Measurements from ENCODE around the gene API5. TPM values are rescaled to one million over a fixed set of nuclear protein-coding genes. Genes with fewer than 3 reads are reported as not detected.

Gene API5
- total RNA-seq = 100 to 1,000 TPM in 1 of 2 experiments, 10 to 100 TPM in 1; 98.0 to 103 TPM

- Mint-ChIP-seq H3K9me3 (no peaks in the 10 kb centered on the region), H3K27me3 (no peaks in the 10 kb centered on the region), H3K4me1 (peaks cover 44% of the 10 kb centered on the region), H3K27ac (peak within 1 kb of the TSS; percentile 84), H3K36me3 (ENCODE audit: low read depth) (no peaks in the 10 kb centered on the region), H3K4me3 (peak within 1 kb of the TSS; percentile 91)
- peak; percentile 94 for DNase-seq
- ChIA-PET CTCF (interaction anchor here (0.6 to 2.7 kb wide), 29 partner anchors 9 to 1957 kb away, joined by 3 to 43 read pairs (median 4); partner anchors contain the start of genes HSD17B12 and TTC17), POLR2A (interaction anchor here (0.6 to 2.8 kb wide), 17 partner anchors 8 to 368 kb away, joined by 3 to 62 read pairs (median 3); partner anchors contain the start of gene TTC17)
Measured at GRCh38 chr11:43311791-43312607, at the start of gene API5. API5 (plus strand) TSS chr11:43311996; CDS start chr11:43312128, 132 bp downstream.

GRCh38 chr11:43267856-43268580, 43.8 kb upstream of the API5 start:
- POLR2A ChIA-PET = no interaction called here
- H3K4me3 Mint-ChIP-seq = no peak overlapping the region
- DNase-seq = no peak
- no peaks in the 10 kb centered on the region for H3K36me3 Mint-ChIP-seq (ENCODE audit: low read depth)
- H3K4me1 Mint-ChIP-seq = no peaks in the 10 kb centered on the region
- H3K9me3 Mint-ChIP-seq = no peaks in the 10 kb centered on the region
- no peaks in the 10 kb centered on the region for H3K27me3 Mint-ChIP-seq
- no peak overlapping the region for H3K27ac Mint-ChIP-seq
- CTCF ChIA-PET = interaction anchor here (2.0 kb wide), 1 partner anchor 14 kb away, joined by 8 read pairs; no protein-coding TSS in a partner anchor

GRCh38 chr11:43268786-43269185, 43.0 kb upstream of the API5 start:
- DNase-seq = no peak
- H3K36me3 Mint-ChIP-seq (ENCODE audit: low read depth) = no peaks in the 10 kb centered on the region
- H3K9me3 Mint-ChIP-seq = peaks cover 1% of the 10 kb centered on the region
- no peaks in the 10 kb centered on the region for H3K4me1 Mint-ChIP-seq
- H3K27me3 Mint-ChIP-seq = no peaks in the 10 kb centered on the region
- POLR2A ChIA-PET = no interaction called here
- H3K4me3 Mint-ChIP-seq = no peak overlapping the region
- CTCF ChIA-PET = interaction anchor here (2.0 kb wide), 1 partner anchor 14 kb away, joined by 8 read pairs; no protein-coding TSS in a partner anchor
- no peak overlapping the region for H3K27ac Mint-ChIP-seq

- ChIA-PET POLR2A (no interaction called here), CTCF (interaction anchor here (0.9 kb wide), 1 partner anchor 15 kb away, joined by 3 read pairs; no protein-coding TSS in a partner anchor)
- DNase-seq = no peak
- Mint-ChIP-seq H3K4me3 (no peak overlapping the region), H3K27me3 (no peaks in the 10 kb centered on the region), H3K4me1 (no peaks in the 10 kb centered on the region), H3K36me3 (ENCODE audit: low read depth) (no peaks in the 10 kb centered on the region), H3K9me3 (peaks cover 4% of the 10 kb centered on the region), H3K27ac (no peak overlapping the region)
Measured at GRCh38 chr11:43269254-43269918, 42.4 kb upstream of the API5 start.

- Mint-ChIP-seq H3K4me1 (no peaks in the 10 kb centered on the region), H3K9me3 (peaks cover 4% of the 10 kb centered on the region), H3K27ac (no peak overlapping the region), H3K4me3 (no peak overlapping the region), H3K27me3 (no peaks in the 10 kb centered on the region), H3K36me3 (ENCODE audit: low read depth) (no peaks in the 10 kb centered on the region)
- no peak for DNase-seq
- POLR2A ChIA-PET = no interaction called here
- CTCF ChIA-PET = interaction anchor here (0.9 kb wide), 1 partner anchor 14 kb away, joined by 3 read pairs; no protein-coding TSS in a partner anchor
Measured at GRCh38 chr11:43270468-43270867, 41.3 kb upstream of the API5 start.

- Mint-ChIP-seq H3K27ac (no peak overlapping the region), H3K9me3 (peaks cover 4% of the 10 kb centered on the region), H3K36me3 (ENCODE audit: low read depth) (no peaks in the 10 kb centered on the region), H3K27me3 (peaks cover 2% of the 10 kb centered on the region), H3K4me1 (no peaks in the 10 kb centered on the region), H3K4me3 (no peak overlapping the region)
- ChIA-PET POLR2A (no interaction called here), CTCF (no interaction called here)
- no peak for DNase-seq
Measured at GRCh38 chr11:43278193-43278956, 33.4 kb upstream of the API5 start.

- H3K27me3 Mint-ChIP-seq = peaks cover 2% of the 10 kb centered on the region
- H3K9me3 Mint-ChIP-seq = no peaks in the 10 kb centered on the region
- no peaks in the 10 kb centered on the region for H3K4me1 Mint-ChIP-seq
- CTCF ChIA-PET = interaction anchor here (0.8 to 2.3 kb wide), 12 partner anchors 9 to 1822 kb away, joined by 3 to 8 read pairs (median 4); no protein-coding TSS in a partner anchor
- peak; percentile 39 for DNase-seq
- POLR2A ChIA-PET = no interaction called here
- no peak overlapping the region for H3K27ac Mint-ChIP-seq
- H3K4me3 Mint-ChIP-seq = no peak overlapping the region
- no peaks in the 10 kb centered on the region for H3K36me3 Mint-ChIP-seq (ENCODE audit: low read depth)
Measured at GRCh38 chr11:43282607-43283440, 29.0 kb upstream of the API5 start.

- CTCF ChIA-PET = no interaction called here
- POLR2A ChIA-PET = no interaction called here
- no peaks in the 10 kb centered on the region for H3K9me3 Mint-ChIP-seq
- no peak overlapping the region for H3K27ac Mint-ChIP-seq
- H3K36me3 Mint-ChIP-seq (ENCODE audit: low read depth) = no peaks in the 10 kb centered on the region
- peaks cover 2% of the 10 kb centered on the region for H3K27me3 Mint-ChIP-seq
- no peaks in the 10 kb centered on the region for H3K4me1 Mint-ChIP-seq
- no peak overlapping the region for H3K4me3 Mint-ChIP-seq
- no peak for DNase-seq
Measured at GRCh38 chr11:43285826-43286225, 26.0 kb upstream of the API5 start.

GRCh38 chr11:43289368-43289767, 22.4 kb upstream of the API5 start:
- CTCF ChIA-PET = no interaction called here
- no peak for DNase-seq
- Mint-ChIP-seq H3K27me3 (no peaks in the 10 kb centered on the region), H3K9me3 (peaks cover 3% of the 10 kb centered on the region), H3K27ac (no peak overlapping the region), H3K4me1 (no peaks in the 10 kb centered on the region), H3K4me3 (no peak overlapping the region), H3K36me3 (ENCODE audit: low read depth) (no peaks in the 10 kb centered on the region)
- POLR2A ChIA-PET = interaction anchor here (1.1 kb wide), 1 partner anchor 18 kb away, joined by 3 read pairs; no protein-coding TSS in a partner anchor

- H3K27ac Mint-ChIP-seq = no peak overlapping the region
- peaks cover 22% of the 10 kb centered on the region for H3K9me3 Mint-ChIP-seq
- peaks cover 7% of the 10 kb centered on the region for H3K27me3 Mint-ChIP-seq
- no peaks in the 10 kb centered on the region for H3K4me1 Mint-ChIP-seq
- DNase-seq = no peak
- POLR2A ChIA-PET = no interaction called here
- no peak overlapping the region for H3K4me3 Mint-ChIP-seq
- CTCF ChIA-PET = interaction anchor here (0.9 kb wide), 1 partner anchor 14 kb away, joined by 3 read pairs; the partner anchor contains the start of gene API5
- no peaks in the 10 kb centered on the region for H3K36me3 Mint-ChIP-seq (ENCODE audit: low read depth)
Measured at GRCh38 chr11:43298397-43298796, 13.4 kb upstream of the API5 start.

- POLR2A ChIA-PET = no interaction called here
Measured at GRCh38 chr11:43315966-43316365, 4.2 kb downstream of the API5 start.

More at GRCh38 chr11:43315966-43316365, 4.2 kb downstream of the API5 start:
- DNase-seq = no peak
- peaks cover 46% of the 10 kb centered on the region for H3K4me1 Mint-ChIP-seq
- H3K27me3 Mint-ChIP-seq = no peaks in the 10 kb centered on the region
- H3K27ac Mint-ChIP-seq = no peak overlapping the region
- no peaks in the 10 kb centered on the region for H3K9me3 Mint-ChIP-seq
- H3K36me3 Mint-ChIP-seq (ENCODE audit: low read depth) = peaks cover 11% of the 10 kb centered on the region
- H3K4me3 Mint-ChIP-seq = no peak overlapping the region
- CTCF ChIA-PET = interaction anchor here (0.8 to 1.9 kb wide), 2 partner anchors 42 to 103 kb away, joined by 3 to 5 read pairs; partner anchors contain the start of gene TTC17
